ENCODE measurements around the gene LPAR5. TPM values are rescaled to one million over a fixed set of nuclear protein-coding genes. Genes with fewer than 3 reads are reported as not detected.
A peak's percentile ranks its signal among the peaks of the same experiment; 100 is the strongest.

The LPAR5 gene
- total and polyA plus RNA-seq, 2 of the 13 experiments (the other 11 are each of a cell fraction or from before 2014, with no cell fraction given) = 0.09 to 0.32 TPM

GRCh38 chr12:6605421-6606330 lies 30.1 kb downstream of the LPAR5 start:
- 26% methylated on average over 12 of the region's 18 CpGs for WGBS (ENCODE audit: low lambda C conversion rate)
- H3K79me2 ChIP-seq (ENCODE audit: insufficient read depth, low read length) = peaks cover 36% of the 10 kb centered on the region
- no peak for FAIRE-seq
- ChIA-PET CTCF (ENCODE audit: low intra/inter-chr PET ratio, low total read pairs) (no interaction called here), POLR2A (interaction anchor here (0.7 to 2.2 kb wide), 8 partner anchors 10 to 147 kb away, joined by 3 to 7 read pairs (median 5); partner anchors contain the start of genes COPS7A, GAPDH, MLF2 and NOP2)
- peaks cover 17% of the 10 kb centered on the region for H4K20me1 ChIP-seq (ENCODE audit: insufficient read depth, low read length)
- DNase-seq (ENCODE audit: low spot score) = no peak
- TSS peak; percentile 51 for BruUV-seq (replicated peaks)
- H2AFZ ChIP-seq (ENCODE audit: low read length) = no peak overlapping the region
- H3K36me3 ChIP-seq (replicated peaks in 1 of 2; ENCODE audit: control insufficient read depth in 1 of 2, insufficient read depth in 2 of 2, low read length in 2 of 2) = peaks cover 21 to 37% of the 10 kb centered on the region in 2 experiments
- peak overlapping the region; percentile 87 for H3K9ac ChIP-seq (ENCODE audit: insufficient read depth, low read depth, low read length)
- H3K4me3 ChIP-seq (replicated peaks in 1 of 3; ENCODE audit: insufficient read depth in 1 of 3, low read depth in 2 of 3, low read length in 3 of 3) = peak overlapping the region; percentile 71 to 91 (median 74)
- intact Hi-C loops (cut with micrococcal nuclease; ENCODE audit: unreplicated experiment) = loop anchor here (2.0 kb wide), 1 partner anchor 37 kb away; the partner anchor contains the start of gene NOP2
- peaks cover 50% of the 10 kb centered on the region for H3K4me1 ChIP-seq (ENCODE audit: insufficient read depth, low read length)
- in situ Hi-C loops (cut with HindIII; ENCODE audit: extremely low pct_ligation_motif_present, low pct_unique_long_range_greater_than_20kb) = no loop called here
- H3K27ac ChIP-seq (ENCODE audit: extremely low read length, insufficient read depth, low read length) = peak overlapping the region; percentile 85
- H3K27me3 ChIP-seq (ENCODE audit: control insufficient read depth in 1 of 2, insufficient read depth in 2 of 2, low read length in 2 of 2) = no peaks in the 10 kb centered on the region; a peak in 1 of 5 replicates
- peak overlapping the region; percentile 99 for H3K4me2 ChIP-seq (ENCODE audit: low read depth, low read length)
- H3K9me3 ChIP-seq (ENCODE audit: low read length) = no peaks in the 10 kb centered on the region
- ATAC-seq = peak; percentile 8
- TF ChIP-seq ZFP36L2 (CRISPR knock-in tag; IDR thresholded peaks at IDR 0.05) = no peak
- TF ChIP-seq FUBP1 (CRISPR knock-in tag; IDR thresholded peaks at IDR 0.05; ENCODE audit: borderline replicate concordance) = no peak
- no peak for TF ChIP-seq ZNF136 (CRISPR knock-in tag; IDR thresholded peaks at IDR 0.05; ENCODE audit: low read depth)
- no peak for TF ChIP-seq STAT6 (CRISPR knock-in tag; IDR thresholded peaks at IDR 0.05; ENCODE audit: borderline replicate concordance)
- TF ChIP-seq SKIL (CRISPR knock-in tag; IDR thresholded peaks at IDR 0.05; ENCODE audit: borderline replicate concordance) = no peak
- TF ChIP-seq ZNF772 (CRISPR knock-in tag; IDR thresholded peaks at IDR 0.05) = 0 out of 2 replicates have a peak, but pooled peaks have one; percentile 19
- no peak for TF ChIP-seq ZBTB42 (CRISPR knock-in tag; IDR thresholded peaks at IDR 0.05)
- TF ChIP-seq NFYC (CRISPR knock-in tag; IDR thresholded peaks at IDR 0.05) = no peak
- TF ChIP-seq SIN3A (IDR thresholded peaks at IDR 0.05; ENCODE audit: borderline replicate concordance, low read depth, low read length) = no peak
- no peak for TF ChIP-seq ZBTB49 (CRISPR knock-in tag; IDR thresholded peaks at IDR 0.05; ENCODE audit: borderline replicate concordance)
- no peak for TF ChIP-seq ZBTB21 (CRISPR knock-in tag; IDR thresholded peaks at IDR 0.05)
- TF ChIP-seq MXD3 (CRISPR knock-in tag; IDR thresholded peaks at IDR 0.05) = no peak

All from HepG2 (cell line).